ENCODE data around the gene ADAMTSL2.
A peak's percentile ranks its signal among the peaks of the same experiment; 100 is the strongest.

Gene ADAMTSL2

DNA sequence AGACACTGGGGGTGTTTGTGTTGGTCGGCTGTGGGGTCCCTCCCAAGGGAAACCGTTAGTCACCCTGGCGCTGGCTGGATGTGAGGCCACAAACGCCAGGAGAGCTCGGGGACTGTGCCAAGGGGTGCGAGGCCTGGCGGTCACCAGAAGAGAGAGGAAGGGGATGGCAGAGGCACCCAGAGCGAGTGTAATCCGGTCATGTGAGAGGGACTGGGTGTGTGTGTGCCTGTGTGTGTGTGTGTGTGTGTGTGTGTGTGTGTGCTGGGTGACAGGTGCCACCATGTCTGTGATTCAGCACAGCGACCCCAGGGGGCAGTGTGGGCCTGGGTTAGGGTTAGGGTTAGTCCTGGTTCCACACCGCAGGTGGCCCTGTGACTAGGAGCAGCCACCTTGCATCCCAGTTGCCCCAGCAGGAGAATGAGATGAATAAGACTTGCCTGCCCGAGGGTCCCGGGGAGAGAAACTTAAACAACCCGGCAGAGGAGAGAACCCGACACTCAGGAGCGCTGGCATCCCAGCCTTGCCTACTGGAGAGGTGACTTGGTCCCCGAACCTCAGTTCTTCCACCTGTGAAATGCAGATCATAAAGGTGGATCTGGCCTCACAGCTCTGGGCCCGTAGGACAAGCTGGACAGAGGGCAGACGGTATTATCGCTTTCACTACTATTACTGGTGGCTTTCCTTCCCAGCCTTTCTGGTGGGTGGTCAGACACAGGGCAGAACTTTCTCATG, 1.4 kb upstream of the ADAMTSL2 start:
- H3K27me3 Mint-ChIP-seq (ENCODE audit: low read depth, poor library complexity), result peaks cover 6% of the 10 kb centered on the region

DNA sequence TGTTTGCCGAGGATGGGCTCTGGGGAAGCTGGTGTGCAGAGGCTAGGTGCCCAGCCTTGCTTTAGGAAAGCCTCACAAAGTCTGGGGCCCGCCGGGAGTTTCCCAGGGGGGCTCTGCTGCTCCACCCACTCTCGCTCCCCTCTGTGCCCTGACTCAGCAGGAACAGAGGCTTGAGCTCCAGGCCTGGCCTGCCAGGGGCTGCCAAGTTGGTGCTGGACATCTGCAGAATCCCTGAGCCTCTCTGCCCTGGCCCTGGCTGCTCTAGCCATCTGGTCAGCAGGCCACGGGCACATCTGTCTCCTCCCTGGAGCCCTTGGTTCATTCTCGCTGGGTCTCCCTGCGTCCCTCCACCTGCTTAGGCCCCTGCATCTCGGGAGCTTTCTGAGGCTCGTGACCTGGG, 647 bp upstream of the ADAMTSL2 start:
- H3K27me3 Mint-ChIP-seq (ENCODE audit: low read depth, poor library complexity), result peaks cover 6% of the 10 kb centered on the region
- H3K4me1 Mint-ChIP-seq, result peaks cover 57% of the 10 kb centered on the region
- H3K9me3 Mint-ChIP-seq, result no peaks in the 10 kb centered on the region
- H3K36me3 Mint-ChIP-seq (ENCODE audit: low read depth), result no peaks in the 10 kb centered on the region
- peak overlapping the region; percentile 48 for H3K4me3 Mint-ChIP-seq
- H3K27ac Mint-ChIP-seq, result peak overlapping the region; percentile 25
- DNase-seq, result no peak
- TF ChIP-seq, protein P1, sequence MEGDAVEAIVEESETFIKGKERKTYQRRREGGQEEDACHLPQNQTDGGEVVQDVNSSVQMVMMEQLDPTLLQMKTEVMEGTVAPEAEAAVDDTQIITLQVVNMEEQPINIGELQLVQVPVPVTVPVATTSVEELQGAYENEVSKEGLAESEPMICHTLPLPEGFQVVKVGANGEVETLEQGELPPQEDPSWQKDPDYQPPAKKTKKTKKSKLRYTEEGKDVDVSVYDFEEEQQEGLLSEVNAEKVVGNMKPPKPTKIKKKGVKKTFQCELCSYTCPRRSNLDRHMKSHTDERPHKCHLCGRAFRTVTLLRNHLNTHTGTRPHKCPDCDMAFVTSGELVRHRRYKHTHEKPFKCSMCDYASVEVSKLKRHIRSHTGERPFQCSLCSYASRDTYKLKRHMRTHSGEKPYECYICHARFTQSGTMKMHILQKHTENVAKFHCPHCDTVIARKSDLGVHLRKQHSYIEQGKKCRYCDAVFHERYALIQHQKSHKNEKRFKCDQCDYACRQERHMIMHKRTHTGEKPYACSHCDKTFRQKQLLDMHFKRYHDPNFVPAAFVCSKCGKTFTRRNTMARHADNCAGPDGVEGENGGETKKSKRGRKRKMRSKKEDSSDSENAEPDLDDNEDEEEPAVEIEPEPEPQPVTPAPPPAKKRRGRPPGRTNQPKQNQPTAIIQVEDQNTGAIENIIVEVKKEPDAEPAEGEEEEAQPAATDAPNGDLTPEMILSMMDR (IDR thresholded peaks at IDR 0.05), result no peak

More for the DNA sequence above, 1.4 kb upstream of the ADAMTSL2 start:
- Mint-ChIP-seq H3K36me3 (ENCODE audit: low read depth) (no peaks in the 10 kb centered on the region), H3K27ac (no peak overlapping the region), H3K4me3 (peak overlapping the region; percentile 66), H3K9me3 (no peaks in the 10 kb centered on the region), H3K4me1 (peaks cover 61% of the 10 kb centered on the region)
- peak; percentile 82 for DNase-seq
- TF ChIP-seq, protein P1 (IDR thresholded peaks at IDR 0.05), result peak; percentile 31

DNA sequence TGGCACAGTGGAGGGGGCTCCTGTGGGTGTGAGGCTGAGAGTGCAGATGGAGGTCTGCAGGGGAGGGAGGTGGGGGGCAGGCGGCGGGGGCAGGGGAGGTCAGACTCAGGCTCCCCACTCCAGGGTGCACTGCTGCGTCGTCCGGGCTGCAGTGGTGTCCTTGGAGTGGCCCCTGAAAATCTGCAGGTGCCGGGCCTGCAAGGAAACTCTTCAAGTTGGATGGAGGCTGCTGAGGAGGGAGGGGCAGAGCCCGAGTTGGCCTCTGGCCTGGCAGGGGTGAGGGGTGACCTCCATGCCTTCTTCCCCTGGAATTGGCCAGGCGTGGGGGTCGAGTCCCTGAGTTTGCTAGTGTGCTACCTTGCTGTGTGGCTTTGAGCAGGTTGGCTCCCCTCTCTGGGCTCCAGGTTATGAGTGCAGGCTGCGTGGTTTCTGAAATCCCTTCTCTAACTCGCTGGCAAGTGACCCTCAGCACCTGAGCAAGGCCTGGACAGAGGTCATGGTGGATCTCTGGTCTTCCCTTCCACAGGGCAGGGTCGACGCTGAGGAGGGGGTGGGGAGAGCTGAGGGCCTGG, 888 bp downstream of the ADAMTSL2 start:
- H3K4me3 Mint-ChIP-seq, result peak overlapping the region; percentile 34
- no peak for DNase-seq
- peaks cover 3% of the 10 kb centered on the region for H3K27me3 Mint-ChIP-seq (ENCODE audit: low read depth, poor library complexity)

DNA sequence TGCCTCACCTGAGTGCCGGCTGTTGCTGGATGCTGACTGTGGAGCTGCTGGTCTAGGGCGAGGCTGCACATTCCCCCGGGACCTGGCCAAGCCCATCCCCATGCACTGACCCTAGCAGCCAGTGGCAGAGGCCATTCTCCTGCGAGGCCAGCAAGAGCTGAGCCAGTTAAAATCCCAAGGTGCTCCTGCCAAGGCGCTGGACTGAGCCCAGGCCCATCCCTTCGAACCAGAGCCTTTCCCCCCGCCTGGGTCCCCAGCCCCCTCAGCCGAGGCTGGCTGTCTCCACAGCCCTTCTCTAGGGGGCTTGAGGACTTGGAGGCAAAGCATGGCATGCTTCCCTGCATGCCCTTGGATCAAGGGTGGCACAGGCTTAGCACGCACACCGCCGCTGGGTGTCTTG, 1.6 kb downstream of the ADAMTSL2 start:
- DNase-seq, result no peak
- TF ChIP-seq, protein P1 (IDR thresholded peaks at IDR 0.05), result no peak
- no peak overlapping the region for H3K4me3 Mint-ChIP-seq
- H3K27me3 Mint-ChIP-seq (ENCODE audit: low read depth, poor library complexity), result peaks cover 3% of the 10 kb centered on the region
- H3K36me3 Mint-ChIP-seq (ENCODE audit: low read depth), result no peaks in the 10 kb centered on the region
- peaks cover 64% of the 10 kb centered on the region for H3K4me1 Mint-ChIP-seq
- H3K27ac Mint-ChIP-seq, result no peak overlapping the region
- H3K9me3 Mint-ChIP-seq, result no peaks in the 10 kb centered on the region

More for the DNA sequence above, 888 bp downstream of the ADAMTSL2 start:
- H3K36me3 Mint-ChIP-seq (ENCODE audit: low read depth), result no peaks in the 10 kb centered on the region
- TF ChIP-seq, protein P1 (IDR thresholded peaks at IDR 0.05), result no peak
- H3K9me3 Mint-ChIP-seq, result no peaks in the 10 kb centered on the region
- no peak overlapping the region for H3K27ac Mint-ChIP-seq
- H3K4me1 Mint-ChIP-seq, result peaks cover 61% of the 10 kb centered on the region

DNA sequence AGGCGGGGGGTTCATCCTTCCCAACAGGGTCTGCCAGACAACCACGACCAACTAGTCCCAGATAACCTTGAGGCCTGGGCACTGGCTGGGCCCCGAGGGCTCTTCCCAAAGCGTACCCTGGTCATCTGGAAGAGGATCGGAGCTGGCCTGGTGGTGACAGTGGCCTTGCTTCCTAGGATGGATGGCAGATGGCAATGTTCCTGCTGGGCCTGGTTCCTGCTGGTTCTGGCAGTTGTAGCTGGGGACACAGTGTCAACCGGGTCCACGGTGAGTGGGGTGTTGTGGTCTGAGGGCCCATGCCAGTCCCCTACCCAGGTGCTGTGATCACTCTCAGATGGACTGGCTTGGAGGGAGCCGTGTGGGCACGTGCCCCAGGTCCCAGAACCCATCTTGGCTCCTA, 2.0 kb downstream of the ADAMTSL2 start:
- H3K4me3 Mint-ChIP-seq, result no peak overlapping the region
- H3K4me1 Mint-ChIP-seq, result peaks cover 61% of the 10 kb centered on the region
- H3K36me3 Mint-ChIP-seq (ENCODE audit: low read depth), result no peaks in the 10 kb centered on the region
- H3K9me3 Mint-ChIP-seq, result no peaks in the 10 kb centered on the region
- H3K27ac Mint-ChIP-seq, result no peak overlapping the region
- TF ChIP-seq, protein P1 (IDR thresholded peaks at IDR 0.05), result no peak
- DNase-seq, result no peak
- H3K27me3 Mint-ChIP-seq (ENCODE audit: low read depth, poor library complexity), result peaks cover 3% of the 10 kb centered on the region

DNA sequence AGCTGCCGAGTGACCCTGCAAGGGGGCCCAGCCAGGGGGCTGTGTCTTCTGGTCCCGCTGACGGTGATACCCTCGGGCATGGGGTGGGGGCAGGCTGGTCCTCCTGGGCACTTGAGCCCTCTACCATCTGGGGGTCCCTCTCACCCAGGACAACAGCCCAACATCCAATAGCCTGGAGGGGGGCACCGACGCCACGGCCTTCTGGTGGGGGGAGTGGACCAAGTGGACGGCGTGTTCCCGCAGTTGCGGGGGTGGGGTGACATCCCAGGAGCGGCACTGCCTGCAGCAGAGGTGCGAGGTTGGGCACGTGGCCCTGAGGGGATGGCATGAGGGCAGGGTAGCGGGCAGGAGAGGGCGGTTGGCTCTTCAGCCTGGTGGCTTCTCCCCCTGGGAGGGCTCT, 2.8 kb downstream of the ADAMTSL2 start:
- peaks cover 3% of the 10 kb centered on the region for H3K27me3 Mint-ChIP-seq (ENCODE audit: low read depth, poor library complexity)
- DNase-seq, result no peak
- no peaks in the 10 kb centered on the region for H3K9me3 Mint-ChIP-seq
- H3K27ac Mint-ChIP-seq, result no peak overlapping the region
- peaks cover 56% of the 10 kb centered on the region for H3K4me1 Mint-ChIP-seq
- no peak overlapping the region for H3K4me3 Mint-ChIP-seq
- TF ChIP-seq, protein P1 (IDR thresholded peaks at IDR 0.05), result no peak
- no peaks in the 10 kb centered on the region for H3K36me3 Mint-ChIP-seq (ENCODE audit: low read depth)

Measured in nephron progenitor cell (in vitro differentiated cells).